Effector memory CD8-positive, alpha-beta T cell (primary cell): ENCODE measurements around the gene SMARCC2.
"Not testable (repeated sequence)": the region's sequence is repeated elsewhere in the genome, so short reads cannot be mapped to it uniquely, and the experiment has no call there.

Source experiments
- ATAC-seq: fragments of 150-1000 bp; cut with Tn5 transposase; replicated peaks from 2 replicates; pipeline ENCODE4 v1.10.0; 2021; ENCODE audit warnings: mild to moderate bottlenecking, moderate library complexity
- DNase-seq, 3 experiments: peaks; one replicate each; pipeline ENCODE4 v3.0.0; 2021
- H3K27ac Mint-ChIP-seq, 2 donors: one replicate each; pipeline ENCODE4 v1.8.0; 2022; ENCODE audit warnings: mild to moderate bottlenecking in 2 of 2, mixed read lengths in 2 of 2, moderate library complexity in 2 of 2
- H3K27me3 Mint-ChIP-seq, 2 donors: one replicate each; pipeline ENCODE4 v1.8.0; 2022; ENCODE audit warnings: mixed read lengths in 2 of 2
- H3K36me3 Mint-ChIP-seq: one replicate; pipeline ENCODE4 v1.8.0; 2022; ENCODE audit warnings: mild to moderate bottlenecking, moderate library complexity, mixed read lengths; ENCODE audit not compliant: insufficient read depth
- H3K4me1 Mint-ChIP-seq, 2 donors: one replicate each; pipeline ENCODE4 v1.8.0; 2022; ENCODE audit warnings: low read depth in 2 of 2, mixed read lengths in 2 of 2
- H3K4me3 Mint-ChIP-seq, 2 donors: one replicate each; pipeline ENCODE4 v1.8.0; 2022; ENCODE audit warnings: mild to moderate bottlenecking in 2 of 2, mixed read lengths in 2 of 2, moderate library complexity in 2 of 2
- H3K9me3 Mint-ChIP-seq, 2 donors: one replicate each; pipeline ENCODE4 v1.8.0; 2022; ENCODE audit warnings: mixed read lengths in 2 of 2

The SMARCC2 gene

DNA sequence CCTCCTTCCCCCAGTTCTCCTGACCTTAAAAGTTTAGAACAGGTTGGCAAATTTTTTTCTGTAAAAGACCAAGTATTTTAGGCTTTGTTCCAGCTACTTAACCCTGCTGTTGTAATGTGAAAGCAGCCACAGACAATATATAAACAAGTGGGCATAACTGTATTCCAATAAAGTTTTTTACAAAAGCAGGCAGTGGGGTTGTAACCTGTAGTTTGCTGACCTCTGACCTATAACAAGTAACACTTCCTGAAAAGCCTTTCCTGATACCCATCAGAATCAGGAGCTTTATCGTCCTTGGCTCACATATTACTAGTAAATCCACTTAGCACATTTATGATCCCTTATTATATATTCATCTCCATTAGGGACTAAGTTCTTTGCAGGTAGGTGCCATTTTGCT lies 13.1 kb upstream of the SMARCC2 start:
- DNase-seq = no peak
- ATAC-seq = no peak
- no peaks in the 10 kb centered on the region for H3K4me1 Mint-ChIP-seq
- no peak overlapping the region for H3K4me3 Mint-ChIP-seq
- H3K27me3 Mint-ChIP-seq = no peaks in the 10 kb centered on the region
- H3K9me3 Mint-ChIP-seq = no peaks in the 10 kb centered on the region
- H3K27ac Mint-ChIP-seq = peak overlapping the region; percentile 72 to 89
- peaks cover 31% of the 10 kb centered on the region for H3K36me3 Mint-ChIP-seq

GRCh38 chr12:56198836-56199235 lies 9.6 kb upstream of the SMARCC2 start:
- Mint-ChIP-seq H3K36me3 (peaks cover 3% of the 10 kb centered on the region), H3K27ac (peak overlapping the region in 1 of 2 donors; percentile 22), H3K9me3 (no peaks in the 10 kb centered on the region), H3K4me3 (no peak overlapping the region), H3K27me3 (no peaks in the 10 kb centered on the region), H3K4me1 (no peaks in the 10 kb centered on the region)
- DNase-seq (no peak), ATAC-seq (no peak)

- Mint-ChIP-seq H3K4me1 (peaks cover 3 to 4% of the 10 kb centered on the region in 2 donors), H3K27me3 (no peaks in the 10 kb centered on the region), H3K9me3 (no peaks in the 10 kb centered on the region), H3K4me3 (no peak overlapping the region), H3K36me3 (no peaks in the 10 kb centered on the region), H3K27ac (peak overlapping the region in 1 of 2 donors; percentile 22)
- no peak for DNase-seq
- ATAC-seq = no peak
Observed at GRCh38 chr12:56197921-56198635, 8.8 kb upstream of the SMARCC2 start.

GRCh38 chr12:56196818-56197550 lies 7.7 kb upstream of the SMARCC2 start:
- not testable (repeated sequence) for H3K27me3 Mint-ChIP-seq, H3K4me1 Mint-ChIP-seq, H3K9me3 Mint-ChIP-seq, ATAC-seq, H3K36me3 Mint-ChIP-seq, H3K4me3 Mint-ChIP-seq, DNase-seq, H3K27ac Mint-ChIP-seq

DNA sequence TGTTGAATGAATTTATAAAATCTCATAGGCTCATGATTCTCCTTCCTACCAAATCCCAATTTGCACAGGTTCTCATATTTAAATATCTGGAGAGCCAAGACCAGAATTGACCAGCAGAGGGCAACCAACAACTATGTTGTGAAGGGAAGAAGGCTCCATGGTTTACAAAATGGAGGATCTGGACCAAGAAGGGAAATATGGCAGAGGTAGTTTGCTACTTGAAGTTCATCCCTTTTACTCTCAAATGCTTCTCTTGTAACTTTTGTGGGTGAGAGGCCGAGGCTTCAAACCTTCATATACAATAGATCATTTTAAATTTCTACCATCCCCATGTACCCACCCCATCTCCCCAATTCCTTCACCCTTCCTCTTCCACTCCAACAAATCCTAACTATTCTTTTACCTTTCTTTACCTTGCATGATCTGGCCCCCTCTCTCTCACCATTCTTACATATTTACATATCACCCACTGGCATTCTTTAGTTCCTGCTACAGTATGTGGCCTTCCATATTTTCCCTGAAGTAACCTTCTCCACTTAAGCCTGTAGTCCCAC lies 3.8 kb upstream of the SMARCC2 start:
- Mint-ChIP-seq H3K27me3 (no peaks in the 10 kb centered on the region), H3K9me3 (no peaks in the 10 kb centered on the region), H3K4me1 (peaks cover 18 to 31% of the 10 kb centered on the region in 2 donors), H3K4me3 (no peak overlapping the region), H3K36me3 (peaks cover 25% of the 10 kb centered on the region), H3K27ac (peak overlapping the region; percentile 27 to 86)
- ATAC-seq = no peak
- peak; percentile 72 to 78 (median 77) for DNase-seq

DNA sequence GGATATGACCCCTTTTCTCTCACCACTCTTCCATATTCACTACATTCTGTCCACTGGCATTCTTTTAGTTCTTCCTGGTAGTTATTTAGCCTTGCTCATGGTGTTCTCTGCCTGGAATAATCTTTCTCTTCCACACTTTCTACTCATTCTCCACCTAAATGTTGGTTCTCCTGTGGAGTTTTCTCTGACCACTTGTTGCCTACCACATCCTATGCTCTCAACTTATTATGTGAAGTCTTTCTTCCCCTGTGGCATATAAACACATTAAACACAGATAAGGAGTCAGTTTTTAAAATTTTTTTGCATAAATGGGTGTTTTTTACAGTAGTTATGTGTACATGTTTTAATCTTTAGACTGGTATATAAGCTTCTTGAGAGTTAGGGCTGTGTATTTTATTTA lies 3.3 kb upstream of the SMARCC2 start:
- Mint-ChIP-seq H3K27ac (peak overlapping the region; percentile 27 to 86), H3K4me3 (no peak overlapping the region), H3K9me3 (no peaks in the 10 kb centered on the region), H3K27me3 (no peaks in the 10 kb centered on the region), H3K4me1 (peaks cover 23 to 36% of the 10 kb centered on the region in 2 donors), H3K36me3 (peaks cover 28% of the 10 kb centered on the region)
- no peak for ATAC-seq
- no peak for DNase-seq

GRCh38 chr12:56190695-56191155 lies 1.4 kb upstream of the SMARCC2 start:
- no peak for ATAC-seq
- DNase-seq = no peak
- Mint-ChIP-seq H3K4me3 (peak overlapping the region; percentile 94 to 98), H3K36me3 (peaks cover 41% of the 10 kb centered on the region), H3K27me3 (no peaks in the 10 kb centered on the region), H3K9me3 (no peaks in the 10 kb centered on the region), H3K4me1 (peaks cover 26 to 44% of the 10 kb centered on the region in 2 donors), H3K27ac (peak overlapping the region; percentile 99)

DNA sequence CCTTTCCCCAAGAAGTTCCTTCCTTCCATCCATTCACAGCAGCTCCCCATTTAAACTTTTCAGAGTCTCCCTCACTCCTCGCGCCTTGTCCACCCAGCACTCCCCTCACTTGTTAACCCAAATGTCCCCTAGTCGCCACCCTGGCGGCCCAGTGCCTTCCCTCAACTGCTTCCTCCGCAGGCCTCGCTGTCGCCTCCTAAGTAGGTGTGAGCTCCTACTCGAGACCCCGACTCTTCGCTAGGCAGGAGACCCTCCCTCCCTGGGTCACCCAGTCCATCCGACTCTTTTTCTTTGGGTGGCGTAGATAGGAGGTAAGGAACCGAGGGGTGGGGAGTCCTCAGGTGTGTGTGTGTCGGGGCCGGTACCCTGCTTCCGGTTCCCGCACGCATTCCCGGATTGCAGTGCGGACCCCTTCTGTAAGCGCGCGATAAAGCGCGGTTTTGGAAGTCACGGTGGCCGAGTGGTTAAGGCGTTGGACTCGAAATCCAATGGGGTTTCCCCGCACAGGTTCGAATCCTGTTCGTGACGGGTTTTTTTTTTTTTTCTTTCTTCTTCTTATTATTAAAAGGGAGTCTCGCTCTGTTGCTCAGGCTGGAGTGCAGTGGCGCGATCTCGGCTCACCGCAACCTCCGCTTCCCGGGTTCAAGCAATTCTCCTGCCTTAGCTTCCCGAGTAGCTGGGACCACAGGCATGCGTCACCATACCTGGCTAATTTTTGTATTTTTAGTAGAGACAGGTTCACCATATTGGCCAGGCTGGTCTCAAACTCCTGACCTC lies 823 bp upstream of the SMARCC2 start:
- Mint-ChIP-seq H3K27ac (peak overlapping the region; percentile 99), H3K4me1 (peaks cover 26 to 45% of the 10 kb centered on the region in 2 donors), H3K9me3 (no peaks in the 10 kb centered on the region), H3K36me3 (peaks cover 47% of the 10 kb centered on the region), H3K4me3 (peak overlapping the region; percentile 94 to 98), H3K27me3 (no peaks in the 10 kb centered on the region)
- ATAC-seq (peak; percentile 36), DNase-seq (peak; percentile 60 to 70 (median 70))

DNA sequence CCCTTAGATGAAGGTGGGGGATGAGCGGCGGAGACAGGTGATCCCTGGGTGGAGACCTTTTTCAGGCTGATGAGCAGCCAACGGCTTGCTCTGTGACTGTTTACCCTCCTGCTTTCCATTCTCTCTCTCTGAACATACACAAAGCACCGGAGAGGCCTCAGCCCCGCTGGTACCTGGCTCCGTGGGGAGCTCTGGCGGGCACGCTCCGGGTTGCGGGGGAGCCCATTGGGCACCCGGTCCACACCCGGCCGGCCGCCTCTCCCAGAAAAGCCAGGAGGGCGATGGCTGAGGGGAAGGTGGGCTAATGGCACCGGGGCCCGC lies 545 bp downstream of the SMARCC2 start:
- H3K36me3 Mint-ChIP-seq = peaks cover 60% of the 10 kb centered on the region
- H3K27me3 Mint-ChIP-seq = no peaks in the 10 kb centered on the region
- H3K4me1 Mint-ChIP-seq = peaks cover 26 to 45% of the 10 kb centered on the region in 2 donors
- peak overlapping the region; percentile 99 for H3K27ac Mint-ChIP-seq
- peak; percentile 4 for ATAC-seq
- no peaks in the 10 kb centered on the region for H3K9me3 Mint-ChIP-seq
- peak in 2 of 3 experiments; percentile 6 to 16 for DNase-seq
- H3K4me3 Mint-ChIP-seq = peak overlapping the region; percentile 94 to 98

- no peak for DNase-seq
- peak overlapping the region; percentile 94 to 98 for H3K4me3 Mint-ChIP-seq
- no peaks in the 10 kb centered on the region for H3K9me3 Mint-ChIP-seq
- no peak for ATAC-seq
- H3K4me1 Mint-ChIP-seq = peaks cover 23 to 42% of the 10 kb centered on the region in 2 donors
- peak overlapping the region; percentile 99 for H3K27ac Mint-ChIP-seq
- peaks cover 65% of the 10 kb centered on the region for H3K36me3 Mint-ChIP-seq
- no peaks in the 10 kb centered on the region for H3K27me3 Mint-ChIP-seq
Observed at GRCh38 chr12:56188131-56188777, 1.0 kb downstream of the SMARCC2 start.

DNA sequence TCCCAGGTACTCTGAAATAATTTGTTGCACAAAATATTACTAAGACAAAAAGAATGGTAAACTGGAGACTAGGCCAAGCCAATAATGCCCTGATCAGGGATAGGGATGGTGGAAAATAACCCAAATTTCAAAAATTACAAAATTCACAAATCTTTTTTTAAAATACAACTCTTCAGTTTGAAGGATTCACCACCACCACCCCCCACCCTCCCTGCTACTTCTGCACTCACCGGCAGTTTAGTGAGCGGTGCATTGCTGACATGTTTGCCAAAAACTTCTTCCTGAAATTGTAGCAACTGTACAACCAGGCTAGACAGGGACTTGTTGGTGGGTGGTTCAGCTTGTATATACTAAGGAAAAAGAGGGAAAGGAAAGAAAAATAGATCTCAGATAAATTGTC lies 2.3 kb downstream of the SMARCC2 start:
- peak overlapping the region; percentile 99 for H3K27ac Mint-ChIP-seq
- DNase-seq (no peak), ATAC-seq (no peak)
- peaks cover 77% of the 10 kb centered on the region for H3K36me3 Mint-ChIP-seq
- no peaks in the 10 kb centered on the region for H3K27me3 Mint-ChIP-seq
- peaks cover 23 to 36% of the 10 kb centered on the region in 2 donors for H3K4me1 Mint-ChIP-seq
- no peaks in the 10 kb centered on the region for H3K9me3 Mint-ChIP-seq
- H3K4me3 Mint-ChIP-seq = peak overlapping the region; percentile 94 to 98

DNA sequence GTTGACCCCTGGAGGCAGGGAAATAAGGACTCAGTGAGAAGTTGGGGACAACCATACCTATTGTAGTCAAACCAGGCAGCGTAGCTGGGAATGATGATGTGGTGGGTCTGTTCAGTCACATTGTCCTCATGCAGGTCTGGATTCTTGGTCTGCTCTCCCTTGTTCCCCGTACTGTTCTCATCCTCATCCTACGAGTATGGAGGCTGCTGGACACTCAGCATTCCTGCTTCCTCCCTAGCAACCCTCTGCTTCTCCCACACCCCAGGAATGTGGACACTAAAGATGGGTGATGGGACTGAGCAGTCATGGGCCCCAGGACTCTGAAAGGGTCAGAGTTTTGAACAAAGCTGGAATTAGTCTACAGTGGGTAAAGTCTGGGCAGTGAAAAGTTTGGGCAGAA lies 10.9 kb downstream of the SMARCC2 start:
- H3K4me1 Mint-ChIP-seq = peaks cover 0 to 4% of the 10 kb centered on the region in 2 donors
- peaks cover 98% of the 10 kb centered on the region for H3K36me3 Mint-ChIP-seq
- H3K27ac Mint-ChIP-seq = peak overlapping the region; percentile 33 to 80
- H3K27me3 Mint-ChIP-seq = no peaks in the 10 kb centered on the region
- no peak overlapping the region for H3K4me3 Mint-ChIP-seq
- no peaks in the 10 kb centered on the region for H3K9me3 Mint-ChIP-seq
- ATAC-seq (no peak), DNase-seq (no peak)

GRCh38 chr12:56172839-56173238 lies 16.4 kb downstream of the SMARCC2 start:
- peaks cover 4% of the 10 kb centered on the region in 2 donors for H3K4me1 Mint-ChIP-seq
- H3K27me3 Mint-ChIP-seq = no peaks in the 10 kb centered on the region
- no peak overlapping the region for H3K4me3 Mint-ChIP-seq
- H3K36me3 Mint-ChIP-seq = peaks cover 97% of the 10 kb centered on the region
- H3K27ac Mint-ChIP-seq = peak overlapping the region in 1 of 2 donors; percentile 2
- ATAC-seq (no peak), DNase-seq (no peak)
- H3K9me3 Mint-ChIP-seq = no peaks in the 10 kb centered on the region
